Stomach (tissue), 9 donors: Measurements from ENCODE around the gene GPR17. TPM values are rescaled to one million over a fixed set of nuclear protein-coding genes. Genes with fewer than 3 reads are reported as not detected.
A peak's percentile ranks its signal among the peaks of the same experiment; 100 is the strongest.

ENCODE experiments used
- DNase-seq, 2 donors: peaks; one replicate each; pipeline versions ENCODE4 v3.0.0 to v3.0.0-alpha.2; 2013 to 2019
- H3K27ac ChIP-seq, 5 donors: fragments of 200-600 bp in 4 of 5; sonication (generic) in 4 of 5; one replicate each; pipeline ENCODE4 v1.5.1; 2013 to 2019; ENCODE audit warnings: mild to moderate bottlenecking in 1 of 5, moderate library complexity in 1 of 5
- H3K27me3 ChIP-seq, 3 donors: fragments of 200-600 bp; sonication (generic); one replicate each; pipeline ENCODE4 v1.5.1; 2017 to 2019; ENCODE audit warnings: mixed run types in 1 of 3
- H3K36me3 ChIP-seq, 4 donors: fragments of 200-600 bp; sonication (generic); 1 replicate in 3 of 4; 2 replicates in 1 of 4; pipeline ENCODE4 v1.5.1; 2016 to 2019
- H3K4me1 ChIP-seq, 4 donors: fragments of 200-600 bp; sonication (generic); one replicate each; pipeline ENCODE4 v1.5.1; 2016 to 2019
- H3K4me3 ChIP-seq, 4 donors: fragments of 200-600 bp; sonication (generic) in 3 of 4; one replicate each; pipeline ENCODE4 v1.5.1; 2016 to 2019; ENCODE audit warnings: mild to moderate bottlenecking in 1 of 4
- H3K9me3 ChIP-seq, 4 donors: fragments of 200-600 bp; sonication (generic); one replicate each; pipeline ENCODE4 v1.5.1; 2016 to 2019
- CTCF ChIP-seq, 7 experiments: fragments of 450-650 bp in 4 of 7; fragments of 200-600 bp in 3 of 7; sonication (generic) in 3 of 7; IDR thresholded peaks; one replicate each; pipeline ENCODE4 v1.5.1; 2016 to 2019; ENCODE audit warnings: antibody characterized with exemption in 7 of 7, control low read depth in 2 of 7, mild to moderate bottlenecking in 1 of 7
- EP300 ChIP-seq: sonication (generic); formaldehyde crosslinking; IDR thresholded peaks from one replicate; pipeline ENCODE4 v1.6.1; 2017; ENCODE audit warnings: antibody characterized with exemption
- POLR2A ChIP-seq, 4 donors: fragments of 450-650 bp; IDR thresholded peaks; one replicate each; pipeline ENCODE4 v1.6.1; 2016; ENCODE audit warnings: antibody characterized with exemption in 4 of 4, control low read depth in 2 of 4, mild to moderate bottlenecking in 1 of 4, moderate library complexity in 1 of 4
- POLR2AphosphoS5 ChIP-seq, 3 donors: sonication (generic); formaldehyde crosslinking; IDR thresholded peaks; one replicate each; pipeline ENCODE4 v1.6.1; 2016; ENCODE audit warnings: antibody characterized with exemption in 3 of 3
- WGBS, 5 donors: extraction: QIAGEN DNeasy Blood & Tissue Kit in 3 of 5; methylation state at CpG; one replicate each; pipeline versions ENCODE4 v1.1.5 to v1.1.7; 2013 to 2018; 5-methylcytosine and 5-hydroxymethylcytosine counted together
- intact Hi-C: fragments of 100-400 bp; cut with DNase I; formaldehyde crosslinking; loops from one replicate; pipeline ENCODE4 v1.15.1; 2023; ENCODE audit warnings: low total_unique reads
- polyA plus RNA-seq, 3 donors: library from polyadenylated mRNA; stranded (reverse); fragments of 200-250 nt; gene quantifications; one replicate each; pipeline ENCODE4 v1.2.3, GENCODE V29; 2013
- total RNA-seq, 5 donors: library from RNA; depleted of rRNA; stranded (reverse); fragments of >200 nt; gene quantifications; one replicate each; pipeline versions ENCODE4 v1.1.0 to v1.2.3, GENCODE V29; 2014 to 2016
- donor health status: healthy with polysubstance abuse.
- donor health status: Bipolar disorder and iron deficiency.
- donor health status: healthy.

GPR17 gene
- total and polyA plus RNA-seq, 8 donors: 0.19 to 0.61 (median 0.25) TPM; not detected in 5

- Histone ChIP-seq H3K4me3 (no peak overlapping the region), H3K27me3 (no peaks in the 10 kb centered on the region), H3K4me1 (peaks cover under 1 to 86% (median 61%) of the 10 kb centered on the region in 4 donors), H3K27ac (peak overlapping the region in 3 of 5 donors; percentile 82 to 90 (median 84)), H3K36me3 (peaks cover 0 to 27% (median 8%) of the 10 kb centered on the region in 4 donors), H3K9me3 (no peaks in the 10 kb centered on the region)
- intact Hi-C loops: no loop called here
- 76 to 85% (median 81%) methylated on average over 16 of the region's 16 CpGs for WGBS, 5 donors
- TF ChIP-seq EP300 (no peak), CTCF (IDR thresholded peaks at IDR 0.05) (no peak), POLR2AphosphoS5 (IDR thresholded peaks at IDR 0.05) (no peak), POLR2A (IDR thresholded peaks at IDR 0.05) (no peak)
- DNase-seq: no peak
Measured at GRCh38 chr2:127655209-127656073, 9.5 kb downstream of the GPR17 start.

- H3K4me1 ChIP-seq: peaks cover 8 to 86% (median 62%) of the 10 kb centered on the region in 4 donors
- peaks cover 0 to 27% (median 8%) of the 10 kb centered on the region in 4 donors for H3K36me3 ChIP-seq
- TF ChIP-seq CTCF (IDR thresholded peaks at IDR 0.05): no peak
- no peak for TF ChIP-seq EP300
- TF ChIP-seq POLR2AphosphoS5 (IDR thresholded peaks at IDR 0.05): no peak
- TF ChIP-seq POLR2A (IDR thresholded peaks at IDR 0.05): no peak
- WGBS, 5 donors: 84 to 89% (median 86%) methylated on average over 15 of the region's 15 CpGs
- no peaks in the 10 kb centered on the region for H3K9me3 ChIP-seq
- intact Hi-C loops: no loop called here
- no peak for DNase-seq
- H3K4me3 ChIP-seq: no peak overlapping the region
- peak overlapping the region in 4 of 5 donors; percentile 36 to 90 (median 83) for H3K27ac ChIP-seq
- no peaks in the 10 kb centered on the region for H3K27me3 ChIP-seq
Measured at GRCh38 chr2:127656569-127657231, 10.7 kb downstream of the GPR17 start.

GRCh38 chr2:127657232-127657595 is 11.3 kb downstream of the GPR17 start:
- no peak for TF ChIP-seq POLR2A (IDR thresholded peaks at IDR 0.05)
- no peak for TF ChIP-seq CTCF (IDR thresholded peaks at IDR 0.05)
- TF ChIP-seq EP300: no peak
- no peak for TF ChIP-seq POLR2AphosphoS5 (IDR thresholded peaks at IDR 0.05)
- WGBS, 5 donors: 82 to 94% (median 89%) methylated on average over 17 of the region's 17 CpGs
- intact Hi-C loops: no loop called here
- Histone ChIP-seq H3K4me1 (peaks cover 9 to 89% (median 64%) of the 10 kb centered on the region in 4 donors), H3K27ac (peak overlapping the region in 4 of 5 donors; percentile 36 to 90 (median 83)), H3K27me3 (peaks cover 0 to 5% (median 0%) of the 10 kb centered on the region in 3 donors), H3K4me3 (no peak overlapping the region), H3K36me3 (peaks cover 0 to 27% (median 8%) of the 10 kb centered on the region in 4 donors), H3K9me3 (no peaks in the 10 kb centered on the region)
- DNase-seq: no peak

- H3K4me1 ChIP-seq: peaks cover 9 to 89% (median 64%) of the 10 kb centered on the region in 4 donors
Measured at GRCh38 chr2:127658146-127658545, 12.2 kb downstream of the GPR17 start.

More at GRCh38 chr2:127658146-127658545, 12.2 kb downstream of the GPR17 start:
- intact Hi-C loops: no loop called here
- TF ChIP-seq CTCF (IDR thresholded peaks at IDR 0.05) (no peak), POLR2A (IDR thresholded peaks at IDR 0.05) (no peak), EP300 (no peak), POLR2AphosphoS5 (IDR thresholded peaks at IDR 0.05) (no peak)
- no peak for DNase-seq
- peaks cover 0 to 10% (median 0%) of the 10 kb centered on the region in 3 donors for H3K27me3 ChIP-seq
- no peaks in the 10 kb centered on the region for H3K9me3 ChIP-seq
- H3K4me3 ChIP-seq: no peak overlapping the region
- peak overlapping the region in 4 of 5 donors; percentile 68 to 90 (median 83) for H3K27ac ChIP-seq
- 83 to 91% (median 88%) methylated on average over 6 of the region's 6 CpGs for WGBS, 5 donors
- peaks cover 0 to 23% (median 8%) of the 10 kb centered on the region in 4 donors for H3K36me3 ChIP-seq
